Stimulated activated CD8-positive, alpha-beta memory T cell treated with anti-CD3 and anti-CD28 coated beads, Interleukin-4, amount 100 ng/mL, for 1 hour (primary cell): Measurements from ENCODE around the gene ANKRD22.

ENCODE experiments used
- DNase-seq, 2 donors: peaks; one replicate each; pipeline ENCODE4 v3.0.0-alpha.2; 2020; ENCODE audit warnings: low read depth in 2 of 2, low spot score in 1 of 2

Gene ANKRD22

DNA sequence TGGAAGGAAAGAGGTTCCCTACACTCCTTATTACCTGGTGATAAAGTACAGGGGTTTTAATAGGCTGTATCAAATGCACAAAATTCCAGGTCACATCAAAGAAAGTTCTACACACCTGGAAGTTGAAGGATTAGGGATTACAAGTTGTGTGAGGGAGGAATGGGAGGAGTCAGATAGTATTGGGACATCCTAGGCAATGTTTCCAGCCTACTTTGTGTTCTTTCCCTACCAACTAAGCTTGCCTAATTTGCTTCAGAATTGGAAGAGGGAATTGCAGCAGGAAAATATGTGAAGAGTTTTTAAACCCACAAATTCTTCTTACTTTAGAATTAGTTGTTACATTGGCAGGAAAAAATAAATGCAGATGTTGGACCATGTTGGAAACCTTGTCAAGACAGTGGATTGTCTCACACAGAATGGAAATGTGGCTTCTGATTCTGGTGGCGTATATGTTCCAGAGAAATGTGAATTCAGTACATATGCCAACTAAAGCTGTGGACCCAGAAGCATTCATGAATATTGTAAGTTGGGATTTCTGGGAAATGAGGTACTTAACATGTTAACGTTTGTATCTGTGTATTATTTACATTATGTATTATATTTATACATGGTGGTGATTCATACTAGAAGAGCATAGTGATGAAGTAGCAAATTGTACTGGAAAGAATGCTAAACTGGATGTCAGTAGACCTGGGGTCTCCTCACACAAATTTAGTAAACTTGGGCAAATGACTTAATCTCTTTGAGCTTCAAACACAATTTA, 48.9 kb downstream of the ANKRD22 start, which contains the start of gene LIPM:
LIPM (plus strand) TSS at position 208 of the 763 bp plus-strand sequence; CDS start at position 375, 167 bp downstream.
- DNase-seq: no peak

GRCh38 chr10:88800152-88801125, 51.2 kb downstream of the ANKRD22 start:
- DNase-seq: no peak

- no peak for DNase-seq
Measured at GRCh38 chr10:88794731-88795130, 56.9 kb downstream of the ANKRD22 start.

GRCh38 chr10:88793712-88794299, 57.8 kb downstream of the ANKRD22 start:
- no peak for DNase-seq

DNA sequence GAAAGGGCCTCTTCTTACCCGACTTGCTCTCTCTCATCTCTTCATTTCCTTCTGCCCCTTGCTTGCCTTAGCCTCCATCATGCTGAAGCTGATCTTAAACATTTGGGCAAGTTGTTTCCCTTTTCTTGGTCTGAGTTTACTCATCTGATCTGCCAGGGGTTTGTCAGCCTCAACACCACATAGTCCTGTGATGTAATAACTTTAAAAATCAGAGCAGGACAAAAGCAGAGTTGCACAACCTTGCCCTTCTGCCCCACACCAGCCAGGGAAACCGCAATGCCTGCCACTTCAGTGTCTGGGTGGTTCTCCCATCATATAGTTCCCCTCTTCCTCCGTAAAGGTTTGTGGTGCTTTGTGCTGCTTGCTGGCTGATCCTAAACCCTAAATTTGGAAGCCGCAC, 59.0 kb downstream of the ANKRD22 start:
- DNase-seq: no peak

DNA sequence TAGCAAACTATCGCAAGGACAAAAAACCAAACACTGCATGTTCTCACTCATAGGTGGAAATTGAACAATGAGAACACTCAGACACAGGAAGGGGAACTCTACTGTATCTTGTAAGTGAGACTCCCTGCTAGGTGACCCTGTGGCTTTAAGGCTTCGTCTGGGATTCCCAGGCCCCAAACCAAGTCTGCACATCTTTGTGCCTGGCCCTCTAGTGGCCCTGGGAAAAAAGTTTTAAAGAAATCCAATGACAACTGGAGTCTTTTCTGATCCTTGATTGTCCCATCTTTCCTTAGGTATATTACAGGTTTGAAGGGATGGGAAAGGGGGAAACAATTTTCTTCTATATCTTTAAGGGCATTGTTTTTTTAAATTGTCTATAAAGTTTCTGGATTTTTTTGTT, 59.7 kb downstream of the ANKRD22 start:
- no peak for DNase-seq

GRCh38 chr10:88788924-88789323, 62.7 kb downstream of the ANKRD22 start:
- no peak for DNase-seq

- DNase-seq: no peak
Measured at GRCh38 chr10:88787463-88787862, 64.2 kb downstream of the ANKRD22 start.

DNA sequence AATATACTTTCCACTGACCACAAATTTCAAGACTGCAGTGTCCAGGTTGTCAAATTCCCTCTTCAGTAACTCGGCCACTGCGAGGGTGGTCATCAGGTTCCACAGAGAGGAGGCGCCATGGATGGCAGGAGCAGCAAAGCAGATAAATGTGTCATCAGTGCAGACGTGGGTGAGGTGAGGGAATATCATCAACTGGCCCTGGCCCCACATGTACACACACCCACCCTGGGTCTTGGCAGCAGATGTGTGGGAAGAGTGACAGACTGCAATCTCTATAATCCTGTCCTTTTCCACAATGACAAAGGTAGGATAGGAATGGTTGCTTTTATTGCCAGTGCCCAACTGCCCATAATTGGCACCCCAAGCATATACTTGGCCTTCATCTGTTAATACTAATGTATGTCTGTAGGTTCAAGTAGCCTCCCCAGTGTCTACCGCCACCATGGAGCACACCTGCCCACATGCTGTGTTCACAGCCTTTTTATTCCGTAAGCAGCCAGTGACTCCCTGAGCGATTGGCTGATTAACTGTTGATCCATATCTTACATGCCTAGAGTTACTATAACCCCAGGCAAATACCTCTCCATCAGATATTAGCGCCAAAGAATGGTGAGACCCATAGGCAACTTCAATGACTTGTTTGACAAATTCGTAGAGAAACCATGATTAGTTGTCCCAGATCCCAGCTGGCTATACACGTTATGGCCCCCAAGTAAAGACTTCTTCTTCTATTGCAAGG, 65.4 kb downstream of the ANKRD22 start:
- no peak for DNase-seq

GRCh38 chr10:88783724-88784123, 67.9 kb downstream of the ANKRD22 start:
- DNase-seq: no peak

DNA sequence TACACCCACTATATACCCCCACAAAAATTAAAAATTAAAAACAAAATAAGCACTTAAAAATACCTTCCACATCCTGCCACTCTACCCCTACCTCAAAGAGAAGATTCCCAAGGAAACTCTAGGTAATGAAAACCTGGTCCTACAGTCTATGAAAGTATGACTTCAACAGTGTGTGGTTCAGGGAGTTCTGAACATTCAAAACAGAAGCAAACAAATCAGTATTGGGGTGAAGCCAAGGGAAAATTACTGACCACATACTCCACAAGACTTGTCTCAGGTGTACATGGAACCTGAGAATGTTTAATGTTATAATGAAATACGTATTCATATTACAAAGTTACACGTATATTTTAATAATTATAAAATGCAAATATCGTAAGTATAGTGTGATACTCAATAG, 69.4 kb downstream of the ANKRD22 start:
- no peak for DNase-seq

- no peak for DNase-seq
Measured at GRCh38 chr10:88781206-88781605, 70.4 kb downstream of the ANKRD22 start.
